K562 (cell line): ENCODE results near the gene SUFU. TPM values are rescaled to one million over a fixed set of nuclear protein-coding genes. Genes with fewer than 3 reads are reported as not detected.

ENCODE experiments used
- CBFA2T3 ChIP-seq: fragments of 450-650 bp; IDR thresholded peaks from 2 replicates; pipeline ENCODE4 v1.6.1; 2017
- FOSL1 ChIP-seq: fragments of 200-800 bp; sonication (Bioruptor generic); conservative IDR thresholded peaks from 2 replicates; pipeline ENCODE4 v1.6.1; 2016; ENCODE audit warnings: missing genetic modification characterization, missing compliant biosample characterization
- FOXK1 ChIP-seq: sonication (generic); formaldehyde crosslinking; IDR thresholded peaks from 2 replicates; pipeline ENCODE4 v1.8.0; 2022; ENCODE audit warnings: missing genetic modification reagents, mild to moderate bottlenecking, borderline replicate concordance
- HMGN3 ChIP-seq: IDR thresholded peaks from 2 replicates; pipeline ENCODE4 v1.6.1; 2011; ENCODE audit warnings: borderline replicate concordance, low read depth, mild to moderate bottlenecking, mixed read lengths, low read length; ENCODE audit not compliant: insufficient read length; ENCODE audit errors: extremely low read depth
- ID3 ChIP-seq, 2 experiments: fragments of 250-450 bp in 1 of 2; fragments of 450-650 bp in 1 of 2; sonication (Bioruptor Pico) in 1 of 2; IDR thresholded peaks; 2 replicates each; pipeline versions ENCODE4 v1.6.1 to v1.8.0; 2016 to 2021; ENCODE audit warnings: mild to moderate bottlenecking in 2 of 2, moderate library complexity in 2 of 2, missing compliant biosample characterization in 1 of 2, missing genetic modification characterization in 1 of 2
- JUN ChIP-seq, 2 experiments: sonication (generic) in 1 of 2; formaldehyde crosslinking in 1 of 2; IDR thresholded peaks; 2 replicates each; pipeline versions ENCODE4 v1.6.1 to v1.8.0; 2012 to 2022; ENCODE audit warnings: borderline replicate concordance in 2 of 2, mild to moderate bottlenecking in 2 of 2, improper control_type of control experiment in 1 of 2, low read depth in 1 of 2, low read length in 1 of 2, missing genetic modification reagents in 1 of 2
- MCM2 ChIP-seq: fragments of 450-650 bp; IDR thresholded peaks from 2 replicates; pipeline ENCODE4 v1.6.1; 2017; ENCODE audit warnings: low read depth, mild to moderate bottlenecking
- NR2C2 ChIP-seq, 2 experiments: fragments of 200-800 bp in 1 of 2; sonication (Bioruptor generic) in 1 of 2; sonication (generic) in 1 of 2; formaldehyde crosslinking in 1 of 2; IDR thresholded peaks; 2 replicates each; pipeline versions ENCODE4 v1.6.1 to v1.8.0; 2016 to 2022; ENCODE audit warnings: mild to moderate bottlenecking in 1 of 2, missing compliant biosample characterization in 1 of 2, missing genetic modification characterization in 1 of 2, missing genetic modification reagents in 1 of 2
- PHB ChIP-seq: fragments of 250-450 bp; sonication (Bioruptor Pico); IDR thresholded peaks from 2 replicates; pipeline ENCODE4 v1.5.0; 2021
- POLR2G ChIP-seq: fragments of 200-400 bp; formaldehyde crosslinking; IDR thresholded peaks from 2 replicates; pipeline ENCODE4 v1.6.1; 2017; ENCODE audit warnings: low read depth, mild to moderate bottlenecking, antibody characterized with exemption, low read length, moderate library complexity
- RAD21 ChIP-seq, 2 experiments: fragments of 250-450 bp in 1 of 2; fragments of 450-650 bp in 1 of 2; sonication (Bioruptor Pico) in 1 of 2; formaldehyde crosslinking in 1 of 2; IDR thresholded peaks in 1 of 2; conservative IDR thresholded peaks in 1 of 2; 2 replicates each; pipeline versions ENCODE4 v1.4.0 to v1.8.0; 2020 to 2022; ENCODE audit warnings: mild to moderate bottlenecking in 2 of 2, moderate library complexity in 1 of 2
- RBFOX2 ChIP-seq: fragments of 200-400 bp; formaldehyde crosslinking; IDR thresholded peaks from 2 replicates; pipeline ENCODE4 v1.6.1; 2017; ENCODE audit warnings: low read depth, mild to moderate bottlenecking, low read length, moderate library complexity
- RNF2 ChIP-seq: sonication (generic); IDR thresholded peaks from 2 replicates; pipeline ENCODE4 v1.6.1; 2016
- SMAD3 ChIP-seq: fragments of 450-650 bp; formaldehyde crosslinking; conservative IDR thresholded peaks from 2 replicates; pipeline ENCODE4 v1.4.0; 2020; ENCODE audit warnings: mild to moderate bottlenecking
- TAF1 ChIP-seq: IDR thresholded peaks from 2 replicates; pipeline ENCODE4 v1.6.1; 2011; ENCODE audit warnings: mild to moderate bottlenecking, low read length, moderate library complexity; ENCODE audit not compliant: insufficient read depth, control insufficient read depth, severe bottlenecking; ENCODE audit errors: extremely low read depth
- THRB ChIP-seq: fragments of 450-650 bp; formaldehyde crosslinking; conservative IDR thresholded peaks from 2 replicates; pipeline ENCODE4 v1.4.0; 2022; ENCODE audit warnings: mild to moderate bottlenecking, missing genetic modification characterization
- TSHZ1 ChIP-seq: fragments of 250-450 bp; sonication (Bioruptor Pico); IDR thresholded peaks from 2 replicates; pipeline ENCODE4 v1.4.0; 2020; ENCODE audit warnings: mild to moderate bottlenecking, moderate library complexity
- U2AF1 ChIP-seq: fragments of 200-400 bp; formaldehyde crosslinking; optimal IDR thresholded peaks from 2 replicates; pipeline ENCODE3; 2017; ENCODE audit warnings: mild to moderate bottlenecking, low read depth, low read length, moderate library complexity
- ZNF263 ChIP-seq: sonication (generic); formaldehyde crosslinking; IDR thresholded peaks from 2 replicates; pipeline ENCODE4 v1.8.0; 2022; ENCODE audit warnings: mild to moderate bottlenecking, missing genetic modification reagents, borderline replicate concordance
- ZNF57 ChIP-seq: fragments of 450-650 bp; formaldehyde crosslinking; IDR thresholded peaks from 2 replicates; pipeline ENCODE4 v1.4.0; 2020; ENCODE audit warnings: mild to moderate bottlenecking, moderate library complexity
- ZNF785 ChIP-seq: fragments of 250-450 bp; sonication (Bioruptor Pico); IDR thresholded peaks from 2 replicates; pipeline ENCODE4 v1.4.0; 2020; ENCODE audit warnings: mild to moderate bottlenecking
- polyA plus RNA-seq, 8 experiments: library from polyadenylated mRNA; depleted of rRNA in 4 of 8; stranded (reverse) in 5 of 8; unstranded in 3 of 8; fragments of >200 nt; fragmentation: Nextera tagmentation in 2 of 8; fragmentation: Illumina TruSeq in 1 of 8; extraction: Ambion mirVana in 2 of 8; extraction: Trizol in 1 of 8; gene quantifications; 2 replicates each; pipeline versions ENCODE4 v1.2.1 to v1.2.3, GENCODE V29; 2011 to 2014; ENCODE audit warnings: inconsistent platforms in 1 of 8, missing spikeins in 1 of 8
- total RNA-seq, 7 experiments: library from RNA; depleted of rRNA in 6 of 7; stranded (reverse); fragments of >200 nt in 6 of 7; fragmentation: Illumina TruSeq in 2 of 7; extraction: Trizol in 2 of 7; gene quantifications; 2 replicates each; pipeline versions ENCODE4 v1.2.1 to v1.2.3, GENCODE V29; 2011 to 2021; ENCODE audit warnings: low replicate concordance in 1 of 7

Gene SUFU
- total and polyA plus RNA-seq, 9 of the 15 experiments (the other 6 are each of a cell fraction or from before 2014, with no cell fraction given) = 0.59 to 6.3 (median 0.82) TPM

- TF ChIP-seq NR2C2 (CRISPR knock-in tag; IDR thresholded peaks at IDR 0.05) (no peak), NR2C2 (tag; IDR thresholded peaks at IDR 0.05) (peak; percentile 47; the same call in 1 of the 2 replicates), CBFA2T3 (peak; percentile 93), SMAD3 (no peak), U2AF1 (no peak), RBFOX2 (peak; percentile 55), ZNF785 (CRISPR knock-in tag) (no peak), PHB (no peak), THRB (no peak), FOSL1 (no peak), HMGN3 (peak; percentile 81), TSHZ1 (CRISPR knock-in tag) (no peak), FOXK1 (CRISPR knock-in tag) (no peak), MCM2 (no peak), RNF2 (peak; percentile 95; the same call in 1 of the 2 replicates), POLR2G (peak; percentile 59), ID3 (CRISPR knock-in tag; IDR thresholded peaks at IDR 0.05) (no peak), ID3 (tag; IDR thresholded peaks at IDR 0.05) (no peak), RAD21 (CRISPR knock-in tag; conservative IDR thresholded peaks at IDR 0.05 in 1 of 2, IDR thresholded peaks at IDR 0.05 in 1 of 2) (peak in 1 of 2 experiments; percentile 7; a peak in 1 of 4 replicates), TAF1 (peak; percentile 26), ZNF263 (CRISPR knock-in tag) (no peak), JUN (IDR thresholded peaks at IDR 0.05; ENCODE audit: borderline replicate concordance, low read depth, low read length) (no peak), JUN (CRISPR knock-in tag; IDR thresholded peaks at IDR 0.05; ENCODE audit: borderline replicate concordance) (no peak), ZNF57 (CRISPR knock-in tag) (no peak)
These were observed 96.0 kb downstream of the SUFU start (continued) for GRCh38 chr10:102599565-102600327.
